HK-2 (cell line): ENCODE results near the gene INKA1.
A peak's percentile ranks its signal among the peaks of the same experiment; 100 is the strongest.

ENCODE experiments used
- DNase-seq: peaks from one replicate; pipeline ENCODE4 v3.0.0-alpha.2; 2018; ENCODE audit not compliant: unreplicated experiment

INKA1 gene

DNA sequence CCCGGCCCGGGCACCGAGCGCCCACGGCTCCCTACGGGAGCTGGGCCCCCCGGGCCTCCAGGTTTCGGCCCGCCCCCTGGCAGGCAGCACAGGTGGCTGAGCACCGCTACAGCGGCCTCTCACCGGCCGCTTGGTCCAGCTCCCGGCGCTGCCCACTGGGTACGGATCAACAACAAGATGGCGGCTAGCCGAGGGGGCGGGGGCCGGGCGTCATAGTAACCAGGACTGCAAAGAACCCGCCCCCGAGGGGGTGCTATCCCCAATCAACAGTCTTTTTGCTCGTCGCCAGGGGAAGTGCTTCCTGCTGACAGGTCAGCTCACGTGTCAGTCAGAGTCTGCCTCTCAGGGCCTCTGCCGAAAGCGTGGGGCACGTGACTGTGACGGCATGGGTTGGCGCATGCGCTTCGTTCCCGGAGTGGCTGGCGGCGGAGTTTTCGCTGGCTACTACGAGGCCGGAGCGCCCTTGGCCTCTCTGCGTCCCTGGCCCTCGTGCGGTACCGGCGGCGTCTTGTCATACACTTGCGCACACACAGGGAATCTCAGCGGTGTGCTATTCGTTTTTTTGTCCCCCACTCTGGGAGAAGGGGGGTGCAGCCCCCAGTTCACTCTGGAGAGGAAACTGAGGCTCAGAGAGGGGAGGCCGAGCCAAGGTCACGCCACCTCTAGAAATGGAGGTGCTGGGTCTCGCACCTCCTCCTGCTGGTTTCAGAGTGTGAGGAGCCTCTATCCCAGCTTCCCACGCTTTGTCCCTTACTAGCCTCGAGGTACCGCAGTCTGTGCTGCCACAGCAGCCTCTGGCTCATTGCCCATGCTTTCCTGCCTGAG, 16.5 kb upstream of the INKA1 start, which contains the start of gene IP6K1:
TSS of gene IP6K1 (minus strand) at position 186 of the 825 bp plus-strand sequence. CDS start 38,502 bp downstream, outside the sequence.
- peak; percentile 98 for DNase-seq

GRCh38 chr3:49787182-49787464, 15.9 kb upstream of the INKA1 start:
- no peak for DNase-seq

DNA sequence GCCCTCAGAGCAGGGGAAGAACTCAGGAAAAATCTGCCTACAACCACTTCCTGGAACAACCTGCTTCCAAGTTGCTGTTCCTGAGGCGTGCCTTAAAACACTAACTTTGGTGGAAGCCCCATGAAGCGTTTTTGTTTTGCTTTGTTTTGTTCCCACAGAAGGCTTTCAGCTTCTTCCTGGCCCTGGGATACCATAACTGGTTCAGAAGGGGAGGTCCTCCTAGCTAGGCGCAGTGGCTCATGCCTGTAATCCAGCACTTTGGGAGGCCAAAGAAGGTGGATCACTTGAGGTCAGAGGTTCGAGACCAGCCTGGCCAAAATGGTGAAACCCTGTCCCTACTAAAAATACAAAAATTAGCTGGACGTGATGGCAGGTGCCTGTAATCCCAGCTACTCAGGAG, 15.5 kb upstream of the INKA1 start:
- no peak for DNase-seq

GRCh38 chr3:49788056-49788455, 15.0 kb upstream of the INKA1 start:
- DNase-seq = no peak

DNA sequence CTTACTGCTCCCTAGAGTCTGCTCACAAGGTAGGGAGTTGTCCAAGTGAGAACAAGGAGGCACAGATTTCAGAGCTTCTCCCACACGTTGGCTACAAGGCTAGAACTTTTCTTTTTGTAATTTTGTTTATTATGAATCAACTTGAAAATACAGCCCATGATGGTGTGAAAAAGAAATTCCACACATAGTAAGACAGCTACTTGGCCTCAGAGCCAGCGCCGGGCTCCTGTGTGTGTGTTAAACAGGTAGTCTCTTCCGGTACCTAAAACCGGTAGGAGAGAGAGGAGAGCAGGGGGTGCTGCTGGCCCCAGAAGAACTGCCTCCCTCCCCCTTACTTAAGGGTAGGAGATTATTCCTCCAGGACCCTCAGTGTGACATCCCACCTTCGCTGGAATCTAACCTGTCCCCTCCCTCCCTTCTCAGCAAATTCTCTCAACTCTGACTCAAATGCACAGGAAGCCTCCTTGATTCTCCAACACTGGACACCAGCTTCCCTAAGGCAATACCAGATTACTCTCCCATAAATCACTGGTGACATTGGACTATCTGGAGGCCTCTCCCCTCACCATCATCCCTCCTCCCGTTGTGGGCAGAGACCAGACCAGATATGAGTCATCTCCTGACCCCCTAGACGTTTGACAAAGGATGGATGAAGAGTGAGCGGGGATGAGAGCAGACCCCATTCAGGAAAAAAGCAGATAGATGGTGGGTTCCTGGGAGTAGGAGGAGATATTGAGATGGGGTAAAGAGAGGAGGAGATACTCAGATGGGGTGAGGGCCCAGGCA, 12.2 kb upstream of the INKA1 start:
- no peak for DNase-seq

DNA sequence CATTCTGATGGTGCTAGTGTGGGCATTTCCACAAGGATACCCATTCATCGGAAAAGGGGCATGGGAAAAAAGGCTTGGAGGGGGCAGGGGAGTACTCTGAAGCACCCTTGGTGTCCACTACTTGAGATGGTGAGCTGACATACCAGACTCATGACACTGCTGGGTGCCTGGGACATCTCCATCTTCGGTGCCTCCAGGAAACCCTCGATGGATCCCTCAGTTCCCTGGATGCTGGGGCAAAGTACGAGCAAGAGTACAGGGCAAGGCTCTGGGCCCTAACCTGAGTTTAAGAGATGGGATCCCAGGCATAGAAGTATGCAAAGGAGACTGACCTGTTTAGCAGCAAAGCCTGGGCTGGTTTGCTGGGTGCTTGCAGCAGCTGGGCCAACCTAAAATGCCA, 11.5 kb upstream of the INKA1 start:
- no peak for DNase-seq

GRCh38 chr3:49792371-49793150, 10.5 kb upstream of the INKA1 start:
- no peak for DNase-seq

DNA sequence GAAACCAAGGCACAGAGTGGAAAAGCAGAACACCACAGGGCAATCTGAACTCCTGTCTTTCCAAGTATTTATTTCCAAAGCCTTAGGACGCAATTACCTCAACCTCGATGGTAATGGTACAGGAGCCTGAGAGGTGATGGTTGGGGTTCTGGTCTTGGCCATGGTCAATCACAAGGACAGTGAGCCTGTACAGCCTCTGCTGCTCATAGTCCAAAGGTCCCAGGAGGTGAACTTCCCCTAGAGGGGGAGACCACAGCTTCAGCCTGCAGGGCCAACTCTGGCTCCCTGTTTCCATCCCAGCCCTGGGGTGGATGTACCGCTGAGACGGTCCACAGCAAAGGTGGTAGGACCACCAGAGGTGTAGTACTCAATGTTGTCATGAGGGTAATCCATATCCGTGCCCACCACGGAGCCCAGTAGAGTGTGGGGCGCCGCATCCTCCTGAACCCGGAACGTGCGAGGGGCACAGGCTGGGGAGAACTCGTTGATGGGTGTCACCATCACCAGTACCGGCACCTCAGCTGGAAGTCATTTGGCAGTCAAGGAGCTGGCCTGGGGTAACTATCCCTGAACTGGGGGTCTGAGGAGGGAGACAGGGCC, 9.5 kb upstream of the INKA1 start:
- DNase-seq = no peak

GRCh38 chr3:49794431-49794830, 8.6 kb upstream of the INKA1 start:
- DNase-seq = no peak

- no peak for DNase-seq
Observed at GRCh38 chr3:49794926-49795905, 7.8 kb upstream of the INKA1 start.

DNA sequence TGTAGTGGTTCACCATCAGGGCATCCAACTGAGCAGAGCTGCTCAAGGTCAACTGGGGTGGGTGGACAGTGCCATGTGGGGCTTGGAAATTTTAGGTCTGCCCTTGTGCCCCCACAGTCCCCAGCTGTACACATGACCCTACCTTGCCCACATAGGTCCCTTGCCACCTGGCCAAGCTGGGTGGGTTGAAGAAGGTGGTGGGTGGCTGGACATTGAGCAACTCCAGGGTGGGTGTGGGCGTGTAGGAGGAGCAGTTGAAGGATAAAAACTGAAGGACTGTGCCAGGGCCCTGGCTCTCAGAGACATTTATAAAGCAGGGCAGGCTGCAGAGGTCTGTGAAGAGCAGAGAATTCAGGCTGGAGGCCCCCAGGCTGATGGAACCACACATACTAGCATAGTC, 4.0 kb upstream of the INKA1 start:
- DNase-seq = no peak

DNA sequence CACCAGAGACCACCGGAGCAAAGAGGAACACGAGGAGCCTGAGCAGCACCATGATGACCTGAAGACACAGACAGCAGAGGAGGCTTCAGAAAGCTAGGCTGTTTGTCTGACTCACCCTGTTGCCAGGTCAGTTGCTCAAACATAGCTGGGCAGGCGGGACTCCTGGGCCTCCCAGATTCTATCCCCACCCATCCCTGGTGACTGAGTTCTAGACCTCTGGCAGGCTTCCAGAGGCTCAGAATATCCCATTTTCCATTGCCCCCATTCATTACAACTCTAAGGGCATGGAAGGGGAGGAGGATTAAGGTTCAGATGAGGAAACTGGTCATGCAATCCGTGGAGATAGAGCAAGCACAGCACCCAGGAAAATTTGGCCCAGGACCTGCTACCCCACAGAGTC, 3.3 kb upstream of the INKA1 start, which contains the start of gene CDHR4:
TSS of gene CDHR4 (minus strand) at position 113 of the 400 bp plus-strand sequence. CDS start at position 52, 61 bp downstream.
- peak; percentile 49 for DNase-seq

DNA sequence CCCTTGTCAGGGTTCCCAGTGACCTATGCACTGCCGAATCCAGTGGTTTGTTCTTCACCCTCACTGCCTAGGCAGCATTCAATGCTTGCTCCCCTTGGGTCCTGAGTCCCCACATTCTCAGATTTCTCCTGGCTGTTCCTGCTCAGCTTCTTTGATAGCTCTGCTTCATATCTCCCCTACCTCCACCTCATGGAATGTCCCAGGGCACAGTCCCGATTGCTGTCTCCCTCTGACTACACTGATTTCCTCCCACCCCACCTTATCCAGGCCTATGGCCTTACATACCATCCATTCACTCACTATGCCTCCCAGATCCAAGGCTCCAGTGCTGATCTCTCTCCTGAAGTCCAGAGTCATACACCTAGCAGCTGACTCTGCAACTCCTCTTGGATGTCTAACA, 1.9 kb upstream of the INKA1 start:
- no peak for DNase-seq

DNA sequence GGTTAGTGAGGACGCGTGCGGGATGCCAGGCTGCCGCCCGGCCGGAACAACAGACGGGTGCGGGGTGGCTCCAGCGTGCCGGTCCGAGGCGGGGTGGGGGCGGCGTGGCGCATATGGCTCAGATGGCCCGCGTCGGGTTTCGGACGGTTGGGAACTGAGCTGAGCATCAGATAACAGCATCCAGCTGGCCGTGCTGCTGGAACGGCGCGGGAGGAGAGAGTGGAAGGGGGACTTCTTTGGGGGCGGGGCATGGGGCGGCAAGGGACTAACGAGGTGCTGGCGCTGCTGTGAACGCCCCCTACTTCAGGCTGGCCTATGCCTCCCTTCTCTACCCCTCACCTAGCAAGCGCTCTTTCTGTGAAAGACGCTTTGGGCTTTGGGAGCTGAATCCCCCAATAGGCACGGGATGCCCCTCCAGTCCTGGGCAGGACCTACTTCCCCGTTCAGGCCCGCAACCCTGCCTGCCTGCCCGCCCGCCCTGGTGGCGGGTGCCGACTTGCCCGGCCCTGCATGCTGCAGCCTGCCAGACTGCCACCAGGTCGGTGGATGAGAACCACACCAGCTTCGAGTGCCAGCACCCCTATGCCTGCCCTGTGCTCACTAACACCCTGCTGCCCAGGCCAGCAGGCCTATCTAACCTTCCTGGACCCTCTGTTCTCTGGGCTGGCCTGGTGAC, 542 bp downstream of the INKA1 start:
- no peak for DNase-seq

DNA sequence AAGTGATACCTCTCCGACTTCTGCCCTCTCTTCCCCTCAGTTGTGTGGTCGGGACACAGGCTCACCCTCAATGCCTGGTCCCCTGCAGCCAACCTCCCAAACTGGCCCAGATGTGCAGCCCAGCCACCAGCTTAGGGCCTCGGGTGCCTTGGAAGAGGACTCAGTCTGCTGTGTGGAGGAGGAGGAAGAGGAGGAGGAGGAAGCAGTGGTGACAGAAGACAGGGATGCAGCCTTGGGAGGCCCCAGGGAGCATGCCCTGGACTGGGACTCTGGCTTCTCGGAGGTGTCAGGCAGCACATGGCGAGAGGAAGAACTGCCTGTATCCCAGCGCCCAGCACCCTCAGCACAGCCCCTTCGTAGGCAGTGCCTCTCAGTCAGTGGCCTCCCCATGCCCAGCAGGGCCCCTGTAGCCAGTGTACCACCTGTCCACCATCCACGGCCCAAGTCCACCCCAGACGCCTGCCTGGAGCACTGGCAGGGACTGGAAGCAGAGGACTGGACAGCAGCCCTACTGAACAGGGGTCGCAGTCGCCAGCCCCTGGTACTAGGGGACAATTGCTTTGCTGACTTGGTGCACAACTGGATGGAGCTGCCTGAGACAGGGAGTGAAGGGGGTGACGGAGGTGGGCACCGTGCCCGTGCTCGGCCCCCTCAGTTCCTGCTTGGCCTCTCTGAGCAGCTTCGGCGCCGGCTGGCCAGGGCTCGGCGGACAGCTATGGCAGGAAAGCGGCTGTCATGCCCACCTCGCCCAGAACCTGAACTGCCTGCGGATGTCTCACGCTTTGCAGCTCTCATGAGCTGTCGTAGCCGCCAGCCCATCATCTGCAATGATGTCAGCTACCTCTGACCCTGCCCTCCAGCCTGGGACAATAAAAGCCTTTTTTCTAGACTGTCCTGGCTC, 1.3 kb downstream of the INKA1 start:
- DNase-seq = no peak

DNA sequence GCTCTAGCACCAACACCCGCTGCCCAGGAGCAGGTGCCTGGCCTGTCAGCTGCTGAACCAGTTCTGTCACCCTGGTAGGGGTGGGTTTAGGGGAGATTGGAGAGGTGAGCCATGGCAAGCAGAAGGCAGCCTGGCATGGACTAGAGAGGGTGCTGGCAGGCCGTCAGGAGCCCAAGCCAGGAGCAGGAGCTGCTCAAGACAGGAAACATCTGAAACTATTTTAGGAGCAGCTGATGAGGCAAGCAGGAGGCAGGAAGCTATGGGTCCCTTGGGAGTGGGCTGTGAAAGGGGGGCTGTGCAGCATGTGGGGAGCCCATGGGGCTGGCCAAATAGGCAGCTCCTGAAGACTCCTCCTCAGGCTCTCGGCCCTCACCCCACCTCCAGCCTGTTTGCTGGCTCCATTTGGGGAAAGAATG, 2.3 kb downstream of the INKA1 start:
- no peak for DNase-seq

DNA sequence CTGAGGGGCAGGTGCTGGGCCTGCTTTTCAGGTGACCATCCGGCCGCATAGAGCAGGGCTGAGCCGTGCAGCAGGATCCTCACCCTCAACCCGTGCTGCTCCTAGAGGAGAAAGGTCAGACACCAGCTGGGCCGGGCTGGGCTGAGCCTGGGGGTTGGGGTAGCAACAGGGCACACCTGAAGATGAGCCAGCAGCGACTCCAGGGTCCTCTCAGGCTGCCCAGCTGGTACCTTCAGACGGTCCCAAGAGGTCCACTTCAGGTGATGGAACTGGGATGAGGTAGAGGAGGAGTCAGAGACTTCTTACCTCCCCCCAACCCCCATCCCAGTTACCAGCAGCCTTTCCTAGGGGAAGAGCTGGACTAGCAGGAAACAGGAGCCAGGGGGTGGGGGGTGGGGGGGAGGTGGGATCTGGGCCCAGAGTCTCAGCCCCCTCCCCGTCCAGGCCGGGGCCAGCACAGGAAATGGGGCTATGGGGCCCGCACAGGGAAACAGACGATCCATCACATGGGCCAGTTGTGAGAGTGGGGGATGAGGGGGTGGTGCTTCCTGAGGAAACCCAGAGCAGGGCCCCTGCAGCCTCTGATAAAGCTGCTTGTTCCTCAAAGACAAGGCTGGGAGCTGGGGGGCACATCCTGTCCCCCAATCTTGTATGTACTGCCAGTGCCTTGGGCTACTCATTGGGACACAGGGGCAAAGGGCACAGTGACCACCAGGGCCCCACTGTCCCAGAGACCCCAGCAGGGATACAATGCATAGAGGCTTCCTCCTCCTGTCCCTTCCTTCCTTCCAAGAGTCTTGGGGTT, 3.0 kb downstream of the INKA1 start:
- DNase-seq = no peak

- no peak for DNase-seq
Observed at GRCh38 chr3:49806850-49807249, 3.8 kb downstream of the INKA1 start.
